Fibroblast of pulmonary artery (primary cell): ENCODE measurements around the gene LHX5.

Experiments
- DNase-seq: peaks from one replicate; pipeline ENCODE4 v3.0.0-alpha.2; 2010; ENCODE audit warnings: low read depth
- H3K4me3 ChIP-seq: replicated peaks from 2 replicates; pipeline ENCODE4 v1.5.1; 2011; ENCODE audit warnings: low read depth, mild to moderate bottlenecking, control low read depth, low read length, moderate library complexity
- CTCF ChIP-seq: IDR thresholded peaks from 2 replicates; pipeline ENCODE4 v1.5.1; 2011; ENCODE audit warnings: mild to moderate bottlenecking, control low read depth, low read length, inconsistent platforms; ENCODE audit errors: missing control alignments

Gene LHX5

GRCh38 chr12:113440336-113440735 lies 31.3 kb downstream of the LHX5 start:
- no peak for DNase-seq
- no peak overlapping the region for H3K4me3 ChIP-seq
- TF ChIP-seq CTCF = no peak

- no peak overlapping the region for H3K4me3 ChIP-seq
- peak; percentile 78 for TF ChIP-seq CTCF
- DNase-seq = peak; percentile 50
Measured at GRCh38 chr12:113439606-113440030, 32.1 kb downstream of the LHX5 start.

- TF ChIP-seq CTCF = no peak
- H3K4me3 ChIP-seq = no peak overlapping the region
- DNase-seq = no peak
Measured at GRCh38 chr12:113439301-113439597, 32.4 kb downstream of the LHX5 start.

GRCh38 chr12:113438523-113439300 lies 33.0 kb downstream of the LHX5 start:
- TF ChIP-seq CTCF = no peak
- DNase-seq = no peak
- H3K4me3 ChIP-seq = no peak overlapping the region

- TF ChIP-seq CTCF = no peak
Measured at GRCh38 chr12:113437729-113438100, 34.0 kb downstream of the LHX5 start.

GRCh38 chr12:113436993-113437728 lies 34.5 kb downstream of the LHX5 start:
- no peak overlapping the region for H3K4me3 ChIP-seq
- DNase-seq = no peak
- TF ChIP-seq CTCF = no peak

More at GRCh38 chr12:113437729-113438100, 34.0 kb downstream of the LHX5 start:
- no peak for DNase-seq
- H3K4me3 ChIP-seq = no peak overlapping the region

DNA sequence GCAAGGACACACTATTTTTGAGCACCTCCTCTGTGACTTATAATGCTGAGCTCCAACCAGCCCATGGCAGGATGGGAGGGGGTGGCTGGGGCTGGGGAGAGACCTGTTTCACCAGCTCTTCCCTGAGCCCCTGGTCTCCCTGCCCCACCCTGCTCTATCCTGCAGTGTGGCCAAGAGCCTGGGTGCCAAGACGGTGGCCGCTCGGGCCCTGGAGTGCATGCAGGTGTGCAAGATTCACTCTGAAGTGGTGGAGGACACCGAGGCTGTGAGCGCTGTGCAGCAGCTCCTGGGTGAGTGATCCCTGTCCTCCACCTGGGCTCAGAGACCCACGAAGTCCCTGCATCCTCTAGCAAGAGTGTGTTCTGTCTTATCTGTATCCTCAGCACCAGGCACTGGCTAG lies 35.1 kb downstream of the LHX5 start:
- TF ChIP-seq CTCF = no peak
- DNase-seq = no peak
- no peak overlapping the region for H3K4me3 ChIP-seq
